Stimulated activated CD8-positive, alpha-beta memory T cell treated with anti-CD3 and anti-CD28 coated beads, Interleukin-7, amount 100 ng/mL, for 4 hours (primary cell): ENCODE data around the gene TMEM72.
A peak's percentile ranks its signal among the peaks of the same experiment; 100 is the strongest.

Experiments
- DNase-seq, 2 donors: peaks; one replicate each; pipeline ENCODE4 v3.0.0-alpha.2; 2020; ENCODE audit warnings: low read depth in 2 of 2

TMEM72 gene

DNA sequence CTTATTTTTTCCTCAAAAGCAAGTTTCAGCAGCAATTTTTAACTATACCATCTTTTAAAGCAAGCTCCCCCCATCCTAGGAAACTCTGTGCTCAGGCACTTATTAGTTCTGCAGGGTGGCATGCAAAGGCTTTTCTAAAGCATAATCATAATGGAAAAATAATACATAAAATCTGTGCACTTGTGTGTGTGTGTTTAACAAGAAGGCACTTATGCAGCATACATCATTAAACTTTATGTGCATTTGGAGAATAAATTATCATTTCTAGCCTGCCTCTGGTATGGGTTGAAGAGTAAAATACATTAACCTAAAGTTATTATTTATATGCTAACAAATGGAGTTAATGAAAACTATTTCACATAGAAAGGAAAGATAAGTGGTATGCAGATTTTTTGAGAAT, 42.9 kb downstream of the TMEM72 start:
- no peak for DNase-seq

- no peak for DNase-seq
Observed at GRCh38 chr10:44954962-44955361, 43.8 kb downstream of the TMEM72 start.

DNA sequence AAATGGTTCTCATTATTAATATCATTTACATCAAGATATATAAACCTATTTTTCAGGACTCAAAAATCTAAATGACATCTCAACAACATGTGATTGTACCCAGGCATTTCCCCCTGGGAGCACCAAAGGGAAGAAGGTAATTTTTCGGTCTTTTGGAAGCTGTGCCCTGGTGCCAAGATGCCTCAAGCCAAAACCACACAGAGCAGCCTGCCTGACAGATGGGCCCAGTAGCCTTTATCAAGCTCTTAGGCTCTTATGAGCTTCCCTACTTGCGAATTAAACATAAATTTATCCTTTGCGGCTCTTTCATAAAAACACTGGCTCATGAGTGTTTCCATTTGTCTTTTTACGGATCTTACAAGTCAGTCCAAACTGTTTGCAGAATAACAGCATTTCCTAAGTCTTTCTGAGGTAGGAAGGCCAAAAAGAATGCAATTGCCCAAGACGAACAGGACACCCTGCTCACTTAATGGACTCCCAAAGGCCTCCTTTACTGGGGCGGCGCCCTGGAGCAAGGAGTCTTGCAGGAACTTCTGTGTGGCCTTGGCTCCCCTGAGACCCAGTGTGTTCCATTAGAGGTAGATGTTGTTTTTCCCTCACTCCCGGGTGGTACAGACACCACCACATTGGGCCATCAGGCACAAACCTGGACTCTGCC, 44.4 kb downstream of the TMEM72 start:
- DNase-seq: no peak

- DNase-seq: no peak
Observed at GRCh38 chr10:44956226-44956625, 45.1 kb downstream of the TMEM72 start.

DNA sequence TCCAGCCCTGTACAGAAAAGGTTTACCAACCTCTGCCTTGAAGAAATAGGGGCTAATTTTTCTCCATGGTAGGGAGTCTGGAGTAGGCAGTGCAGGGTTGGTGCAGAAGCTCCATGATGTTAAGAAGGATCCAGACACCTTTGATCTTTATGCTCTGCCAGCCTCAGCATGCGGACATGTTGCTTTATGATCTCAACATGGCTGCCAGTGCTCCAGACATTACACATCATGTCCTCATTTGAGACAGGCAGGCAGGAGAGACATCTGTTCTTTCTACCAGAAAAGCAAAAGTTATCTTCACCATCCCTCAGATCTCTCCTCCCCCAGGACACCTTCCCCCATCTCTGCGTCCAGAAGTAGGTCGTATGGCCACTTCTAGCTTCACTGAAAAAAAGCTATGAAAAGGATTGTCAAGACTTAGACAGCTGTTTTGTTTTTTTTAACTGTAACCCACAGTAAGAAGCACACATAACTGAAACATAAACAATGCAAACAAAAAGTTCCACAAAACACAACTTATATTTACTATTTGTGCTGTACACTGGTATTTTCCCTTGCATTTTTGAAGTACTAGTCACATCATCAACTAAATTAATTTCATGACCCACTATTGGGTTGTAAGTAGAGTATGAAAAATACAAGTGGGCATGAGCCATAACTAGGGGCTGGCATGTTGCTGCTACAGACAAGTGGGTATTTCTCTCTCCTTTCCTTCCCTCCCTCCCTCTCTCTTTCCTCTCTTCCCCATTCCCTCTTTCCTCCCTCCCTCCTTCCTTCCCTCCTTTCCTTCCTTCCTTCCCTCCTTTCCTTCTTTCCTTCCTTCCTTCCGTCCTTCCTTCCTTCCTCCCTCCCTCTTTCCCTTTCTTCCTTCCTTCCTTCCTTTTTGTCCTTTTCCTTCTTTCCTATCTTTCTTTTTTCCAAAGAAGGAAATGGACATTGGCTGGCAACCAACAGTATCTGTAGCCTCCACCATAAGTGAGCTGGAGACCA, 45.9 kb downstream of the TMEM72 start:
- no peak for DNase-seq

DNA sequence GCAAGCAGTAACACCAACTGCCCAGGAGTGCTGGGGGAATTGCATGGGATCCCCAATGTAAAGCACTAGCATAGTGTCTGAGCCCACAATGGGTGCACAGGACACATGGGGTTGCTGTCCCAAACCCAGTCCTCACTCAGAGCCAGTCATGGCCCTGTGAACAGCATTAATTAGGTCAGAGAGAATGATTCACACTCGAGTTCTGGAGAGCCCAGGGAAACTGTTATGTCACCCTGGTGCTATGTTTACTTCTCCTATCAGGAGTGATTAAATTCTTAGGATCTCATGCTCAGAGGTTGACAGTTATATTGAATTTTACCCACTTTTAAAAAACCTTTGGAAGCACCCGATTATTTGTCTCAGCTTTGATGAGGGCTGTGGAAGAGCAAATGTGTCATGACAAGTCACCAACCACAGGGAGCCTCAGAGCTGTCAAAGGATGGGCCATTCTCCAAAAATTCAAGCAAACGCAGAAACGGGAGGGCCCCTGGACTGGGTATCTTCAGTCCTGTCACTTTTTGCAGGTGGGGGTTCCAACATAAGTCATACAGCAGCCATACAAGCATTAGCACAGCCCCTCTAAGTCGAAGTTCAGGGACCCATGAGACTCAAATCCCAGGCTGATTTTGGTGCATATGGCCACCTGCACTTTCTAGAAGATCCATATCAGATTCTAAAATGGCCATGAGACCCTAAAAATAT, 47.2 kb downstream of the TMEM72 start:
- no peak for DNase-seq

DNA sequence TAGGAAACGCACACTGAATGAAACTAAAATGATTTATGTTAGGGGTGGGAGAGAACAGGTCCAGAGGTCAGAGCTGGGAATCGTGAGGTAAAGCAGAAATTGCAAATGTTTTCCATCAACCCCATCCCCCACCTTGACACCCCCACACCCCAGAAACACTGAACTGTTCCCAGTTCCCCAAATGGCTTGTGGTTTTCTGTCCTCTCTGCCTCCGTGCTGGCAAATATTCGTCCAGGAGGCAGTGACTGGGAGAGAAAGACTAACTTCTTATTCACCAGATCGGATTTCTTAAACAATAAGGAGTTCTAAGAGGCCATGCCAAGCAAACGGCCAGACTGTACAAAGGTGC, 47.7 kb downstream of the TMEM72 start:
- DNase-seq: no peak

DNA sequence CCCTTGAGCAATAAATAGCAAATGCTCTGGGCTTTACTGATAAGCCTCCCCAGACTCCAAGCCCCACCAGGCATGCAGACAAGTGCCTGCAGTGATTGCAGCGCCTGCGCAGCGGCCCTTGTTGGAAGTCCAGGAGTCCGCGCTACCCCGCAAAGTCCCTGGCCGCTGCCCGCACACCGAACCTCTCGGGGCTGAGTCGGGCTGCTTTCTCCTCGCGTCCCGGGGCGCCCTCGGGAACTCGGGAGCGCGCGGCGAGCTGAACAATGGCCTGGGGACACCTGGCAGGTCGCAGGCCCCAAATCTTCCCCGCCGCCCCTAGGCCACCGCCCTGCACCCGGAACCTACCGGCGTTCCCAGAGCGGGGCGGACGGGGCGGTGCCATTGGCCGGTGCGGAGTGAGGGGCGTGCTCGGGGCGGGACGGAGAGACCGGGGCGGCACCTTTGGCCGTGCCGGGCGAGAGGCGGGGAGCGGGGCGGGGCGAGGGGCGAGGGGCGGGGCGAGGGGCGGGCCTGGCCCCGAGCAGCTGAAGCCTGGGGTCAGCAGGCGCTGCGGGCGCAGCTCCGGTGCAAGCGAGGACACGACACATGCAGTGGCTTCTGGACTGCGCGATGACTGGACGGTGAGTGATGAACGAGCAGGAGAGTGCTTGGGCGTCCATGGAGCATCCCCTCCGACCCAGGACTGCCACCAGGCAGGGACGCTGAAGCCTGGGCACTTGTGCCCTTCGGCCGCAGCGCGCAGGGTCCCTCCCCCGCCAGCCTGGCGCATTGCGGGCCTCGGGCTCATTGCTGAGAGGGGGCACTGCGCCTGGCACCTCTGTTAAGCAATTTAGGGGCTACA, 48.3 kb downstream of the TMEM72 start, which contains the start of gene RASSF4:
Gene RASSF4 (plus strand): TSS at position 556 of the 841 bp plus-strand sequence. CDS start 10,401 bp downstream, outside the sequence.
- peak; percentile 76 to 87 for DNase-seq

DNA sequence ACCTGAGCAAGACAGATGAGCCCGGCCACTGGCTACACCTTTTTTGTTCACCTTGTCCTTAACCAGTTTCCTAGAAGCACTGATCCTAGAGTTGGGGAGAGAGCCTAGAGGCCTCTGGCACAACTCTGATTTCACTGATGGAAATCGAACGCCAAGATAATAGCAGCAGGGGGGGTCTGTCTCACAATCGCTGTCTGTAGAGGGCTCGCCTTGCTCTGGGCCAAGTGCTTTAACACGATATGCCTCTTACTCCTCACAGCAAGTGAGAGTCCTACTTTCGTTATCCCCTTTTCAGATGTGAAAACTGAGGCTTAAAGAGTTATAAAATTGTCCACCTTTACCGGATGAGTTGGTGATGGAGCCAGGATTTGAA, 48.9 kb downstream of the TMEM72 start:
- DNase-seq: no peak

- DNase-seq: no peak
Observed at GRCh38 chr10:44960482-44961229, 49.5 kb downstream of the TMEM72 start.

DNA sequence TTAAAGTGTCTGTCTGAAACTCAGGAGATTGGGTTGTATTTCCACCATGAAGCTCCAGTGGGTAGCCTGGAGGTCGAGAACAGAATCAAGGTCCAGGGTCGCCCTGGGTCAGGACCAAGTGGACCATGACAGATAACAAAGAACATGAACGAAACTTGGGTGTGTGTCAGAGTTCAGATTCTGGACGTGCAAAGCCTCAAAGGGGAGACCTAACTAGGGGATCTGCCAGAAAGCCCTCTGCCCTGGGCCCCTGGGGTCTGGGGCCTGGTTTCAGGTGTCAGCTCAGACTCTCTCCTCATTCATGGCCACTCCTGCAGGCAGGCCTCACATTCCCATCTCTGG, 50.1 kb downstream of the TMEM72 start:
- no peak for DNase-seq

GRCh38 chr10:44961931-44962750, 51.0 kb downstream of the TMEM72 start:
- no peak for DNase-seq

DNA sequence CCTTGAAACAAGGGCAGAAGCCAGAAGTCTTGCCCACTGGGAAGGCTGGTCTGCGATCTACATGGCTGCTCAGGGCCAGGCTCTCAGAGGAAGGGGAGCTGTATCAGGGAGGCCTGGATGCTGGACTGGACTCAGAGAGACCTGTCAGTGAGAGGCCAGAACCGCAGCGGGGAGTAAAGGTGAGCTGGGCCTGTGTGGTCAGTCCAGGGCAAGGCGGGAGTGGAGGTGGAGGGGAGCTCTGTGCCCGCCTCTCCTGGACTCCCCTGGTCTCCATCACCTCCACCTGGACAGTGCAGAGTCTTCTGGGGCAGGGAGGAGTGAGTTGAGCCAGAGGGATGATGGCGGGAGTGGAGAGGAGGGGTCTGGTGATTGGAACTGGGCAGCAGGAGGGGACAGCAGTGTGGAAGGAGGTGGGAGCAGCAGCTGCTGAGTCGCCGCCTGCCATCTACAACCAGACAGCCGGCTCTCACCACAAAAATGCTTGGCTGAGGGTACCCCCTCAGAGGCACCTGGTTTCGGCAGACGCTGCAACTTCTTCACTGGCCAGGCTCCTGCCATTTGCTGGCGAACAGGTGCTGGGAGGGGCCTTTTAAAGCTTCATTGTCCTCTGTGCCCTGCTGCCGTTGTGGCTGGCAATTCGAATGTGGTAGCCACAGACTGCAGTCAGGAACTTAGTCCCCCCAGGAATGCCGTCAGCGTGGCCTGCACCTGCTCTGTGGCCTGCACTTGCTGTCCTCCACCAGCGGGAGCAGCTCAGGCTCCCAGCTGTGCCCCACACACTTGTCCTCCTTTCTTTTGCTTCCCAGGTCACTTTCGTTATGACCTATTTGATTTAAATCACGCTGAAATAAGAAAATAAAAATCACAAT, 52.0 kb downstream of the TMEM72 start:
- no peak for DNase-seq

- DNase-seq: no peak
Observed at GRCh38 chr10:44963772-44964633, 52.9 kb downstream of the TMEM72 start.

DNA sequence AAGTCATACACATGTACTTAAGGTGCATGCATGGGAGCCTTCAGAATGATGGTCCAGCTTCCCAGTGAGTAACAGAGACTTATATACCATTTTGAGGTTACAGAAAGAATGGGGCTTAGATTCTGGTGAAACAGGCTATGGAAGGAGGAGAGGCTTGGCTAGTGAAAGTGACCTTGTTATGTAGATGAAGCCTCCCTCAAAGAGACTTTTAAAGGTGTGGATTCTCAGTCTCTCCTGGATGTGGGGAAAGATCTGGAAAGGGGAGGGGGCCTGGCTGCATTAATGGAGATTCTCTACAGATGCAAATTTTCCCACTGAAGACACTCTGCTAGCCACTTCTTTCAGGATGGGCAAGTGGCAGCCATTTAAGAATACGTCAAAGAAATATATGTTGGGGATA, 54.0 kb downstream of the TMEM72 start:
- no peak for DNase-seq

DNA sequence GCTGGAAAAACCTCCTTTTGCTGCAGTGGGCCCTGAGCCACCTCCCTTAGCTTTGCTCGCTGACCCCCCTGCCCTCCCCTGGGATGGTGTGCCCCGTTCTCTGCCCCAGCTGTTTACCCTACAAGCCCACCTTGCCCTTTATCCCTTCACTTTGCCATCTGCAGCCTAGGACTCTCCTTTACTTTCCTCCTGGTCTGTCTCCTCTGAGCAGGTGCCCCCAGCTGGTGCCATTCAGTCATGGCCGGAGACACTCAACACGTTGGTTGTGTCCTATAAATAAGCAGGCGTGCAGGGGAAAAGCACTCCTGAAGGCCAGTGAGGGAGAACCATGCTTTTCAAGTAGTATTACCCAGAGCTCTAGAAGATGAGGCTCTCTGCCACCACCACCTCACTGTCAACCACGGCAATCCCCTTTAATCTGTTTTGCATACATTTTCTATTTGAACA, 54.5 kb downstream of the TMEM72 start:
- DNase-seq: no peak

GRCh38 chr10:44966129-44966815, 55.1 kb downstream of the TMEM72 start:
- no peak for DNase-seq
